GM23338 (cell line): ENCODE data around the gene DNAH6. TPM values are rescaled to one million over a fixed set of nuclear protein-coding genes. Genes with fewer than 3 reads are reported as not detected.

Experiments
- ATAC-seq: fragments of 200-7000 bp; cut with Tn5 transposase; 3 replicates; pipeline ENCODE4 v1.9.1; 2020
- DNase-seq: peaks from one replicate; pipeline ENCODE4 v3.0.0-alpha.2; 2015; ENCODE audit warnings: low spot score
- H2AFZ ChIP-seq: fragments of 200-600 bp; sonication (generic); 2 replicates; pipeline ENCODE4 v1.8.0; 2016; ENCODE audit warnings: antibody characterized with exemption, mild to moderate bottlenecking, moderate library complexity
- H3F3A ChIP-seq: fragments of 200-600 bp; sonication (generic); replicated peaks from 2 replicates; pipeline ENCODE4 v1.8.0; 2017; ENCODE audit warnings: antibody characterized with exemption, mixed run types, low read depth
- H3K27ac ChIP-seq: fragments of 200-600 bp; sonication (generic); 2 replicates; pipeline ENCODE4 v1.6.1; 2016; ENCODE audit warnings: low read depth
- H3K27me3 ChIP-seq: fragments of 200-600 bp; sonication (generic); 2 replicates; pipeline ENCODE4 v1.8.0; 2016; ENCODE audit warnings: mild to moderate bottlenecking, mixed run types, moderate library complexity; ENCODE audit not compliant: insufficient read depth
- H3K36me3 ChIP-seq: fragments of 200-600 bp; sonication (generic); 2 replicates; pipeline ENCODE4 v1.8.0; 2016; ENCODE audit warnings: mild to moderate bottlenecking; ENCODE audit not compliant: insufficient read depth
- H3K4me1 ChIP-seq: fragments of 200-600 bp; sonication (generic); 2 replicates; pipeline ENCODE4 v1.8.0; 2016; ENCODE audit warnings: mild to moderate bottlenecking, moderate library complexity; ENCODE audit not compliant: insufficient read depth
- H3K4me2 ChIP-seq: fragments of 200-600 bp; sonication (generic); 2 replicates; pipeline ENCODE4 v1.7.1; 2017; ENCODE audit warnings: mixed run types
- H3K4me3 ChIP-seq: fragments of 200-600 bp; sonication (generic); 2 replicates; pipeline ENCODE4 v1.6.1; 2016; ENCODE audit warnings: mixed run types
- H3K79me2 ChIP-seq: fragments of 200-600 bp; sonication (generic); replicated peaks from 2 replicates; pipeline ENCODE4 v1.8.0; 2017; ENCODE audit warnings: mild to moderate bottlenecking; ENCODE audit not compliant: insufficient read depth
- H3K9me2 ChIP-seq: fragments of 200-600 bp; sonication (generic); 2 replicates; pipeline ENCODE4 v1.8.0; 2017; ENCODE audit not compliant: insufficient read depth
- H4K20me1 ChIP-seq: fragments of 200-600 bp; sonication (generic); replicated peaks from 2 replicates; pipeline ENCODE4 v1.8.0; 2017; ENCODE audit warnings: mild to moderate bottlenecking; ENCODE audit not compliant: insufficient read depth
- H3K27ac Mint-ChIP-seq: 2 replicates; pipeline ENCODE4 v1.8.0; 2020; ENCODE audit warnings: inconsistent platforms, mild to moderate bottlenecking, moderate library complexity, mixed read lengths
- H3K27me3 Mint-ChIP-seq: 3 replicates; pipeline ENCODE4 v1.8.0; 2022; ENCODE audit warnings: low read depth, mild to moderate bottlenecking, moderate library complexity, mixed read lengths, inconsistent platforms; ENCODE audit not compliant: insufficient read depth, poor library complexity
- H3K36me3 Mint-ChIP-seq: 3 replicates; pipeline ENCODE4 v1.8.0; 2021; ENCODE audit warnings: low read depth, mild to moderate bottlenecking, inconsistent platforms, moderate library complexity, mixed read lengths
- H3K4me1 Mint-ChIP-seq: 3 replicates; pipeline ENCODE4 v1.8.0; 2020; ENCODE audit warnings: mild to moderate bottlenecking, inconsistent platforms, mixed read lengths
- H3K4me3 Mint-ChIP-seq: 3 replicates; pipeline ENCODE4 v1.8.0; 2021; ENCODE audit warnings: moderate library complexity, mild to moderate bottlenecking, inconsistent platforms, mixed read lengths
- H3K9me3 Mint-ChIP-seq: 3 replicates; pipeline ENCODE4 v1.8.0; 2020; ENCODE audit warnings: moderate library complexity, mild to moderate bottlenecking, inconsistent platforms, mixed read lengths
- CREB1 ChIP-seq: fragments of 250-450 bp; sonication (Bioruptor Pico); IDR thresholded peaks from 2 replicates; pipeline ENCODE4 v1.5.0; 2020; ENCODE audit warnings: low read depth, mild to moderate bottlenecking, moderate library complexity
- CTCF ChIP-seq, 2 experiments: fragments of 200-600 bp in 1 of 2; sonication (generic) in 1 of 2; conservative IDR thresholded peaks; 2 replicates each; pipeline versions ENCODE4 v1.5.1 to v1.6.1; 2016 to 2017; ENCODE audit warnings: antibody characterized with exemption in 2 of 2, low read depth in 2 of 2, mild to moderate bottlenecking in 2 of 2, moderate library complexity in 1 of 2
- ETS1 ChIP-seq: IDR thresholded peaks from 2 replicates; pipeline ENCODE4 v1.6.1; 2016; ENCODE audit warnings: antibody characterized with exemption
- EZH2 ChIP-seq: fragments of 200-600 bp; sonication (generic); IDR thresholded peaks from one replicate; pipeline ENCODE4 v1.8.0; 2017; ENCODE audit warnings: antibody characterized with exemption, mild to moderate bottlenecking, low read depth; ENCODE audit not compliant: unreplicated experiment
- EZH2phosphoT487 ChIP-seq: fragments of 200-600 bp; sonication (generic); IDR thresholded peaks from one replicate; pipeline ENCODE4 v1.8.1; 2018; ENCODE audit warnings: antibody characterized with exemption; ENCODE audit not compliant: unreplicated experiment
- JUNB ChIP-seq: IDR thresholded peaks from one replicate; pipeline ENCODE4 v1.6.1; 2016; ENCODE audit warnings: antibody characterized with exemption; ENCODE audit not compliant: unreplicated experiment
- NANOG ChIP-seq: IDR thresholded peaks from 2 replicates; pipeline ENCODE4 v1.6.1; 2016; ENCODE audit warnings: antibody characterized with exemption, borderline replicate concordance
- POLR2AphosphoS5 ChIP-seq: IDR thresholded peaks from 2 replicates; pipeline ENCODE4 v1.6.1; 2016; ENCODE audit warnings: antibody characterized with exemption, low read depth
- REST ChIP-seq: IDR thresholded peaks from one replicate; pipeline ENCODE4 v1.6.1; 2018; ENCODE audit warnings: antibody characterized with exemption; ENCODE audit not compliant: unreplicated experiment
- STAT1 ChIP-seq: IDR thresholded peaks from one replicate; pipeline ENCODE4 v1.6.1; 2016; ENCODE audit warnings: antibody characterized with exemption; ENCODE audit not compliant: unreplicated experiment
- ZNF114 ChIP-seq: fragments of 250-450 bp; sonication (Bioruptor Pico); IDR thresholded peaks from 2 replicates; pipeline ENCODE4 v1.5.0; 2020; ENCODE audit warnings: mild to moderate bottlenecking, moderate library complexity
- ZNF331 ChIP-seq: fragments of 250-450 bp; sonication (Bioruptor Pico); IDR thresholded peaks from 2 replicates; pipeline ENCODE4 v1.5.0; 2020; ENCODE audit warnings: low read depth, mild to moderate bottlenecking, moderate library complexity
- ZNF462 ChIP-seq: fragments of 250-450 bp; sonication (Bioruptor Pico); IDR thresholded peaks from 2 replicates; pipeline ENCODE4 v1.5.0; 2020; ENCODE audit warnings: mild to moderate bottlenecking, moderate library complexity
- polyA plus RNA-seq: library from polyadenylated mRNA; unstranded; fragments of >200 nt; fragmentation: Nextera tagmentation; extraction: Ambion mirVana; gene quantifications from 2 replicates; pipeline ENCODE4 v1.2.1, GENCODE V29; 2016
- total RNA-seq: library from RNA; depleted of rRNA; stranded (reverse); fragments of >200 nt; shearing (Covaris generic); gene quantifications from 2 replicates; pipeline ENCODE4 v1.2.3, GENCODE V29; 2014

DNAH6 gene
- total and polyA plus RNA-seq, 2 experiments from 2014 or later: 0.27 to 0.31 TPM

GRCh38 chr2:84515788-84516187, 510 bp upstream of the DNAH6 start:
- Mint-ChIP-seq H3K27ac (no peak overlapping the region), H3K27me3 (peaks cover 3% of the 10 kb centered on the region), H3K36me3 (peaks cover 11% of the 10 kb centered on the region), H3K9me3 (peaks cover 21% of the 10 kb centered on the region), H3K4me3 (peak overlapping the region; percentile 77), H3K4me1 (peaks cover 4% of the 10 kb centered on the region; the same call in 2 of the 3 replicates)
- Histone ChIP-seq H2AFZ (peak overlapping the region; percentile 69), H3K9me2 (no peaks in the 10 kb centered on the region), H4K20me1 (no peaks in the 10 kb centered on the region), H3K4me1 (no peaks in the 10 kb centered on the region), H3K27ac (no peak overlapping the region), H3K79me2 (no peaks in the 10 kb centered on the region), H3F3A (no peaks in the 10 kb centered on the region), H3K4me2 (peak overlapping the region; percentile 30), H3K4me3 (peak overlapping the region; percentile 30), H3K27me3 (peaks cover 8% of the 10 kb centered on the region; the same call in 1 of the 2 replicates), H3K36me3 (no peaks in the 10 kb centered on the region)
- peak; percentile 14; the same call in 2 of the 3 replicates for ATAC-seq
- DNase-seq: no peak
- TF ChIP-seq ZNF462 (CRISPR knock-in tag) (no peak), ETS1 (no peak), POLR2AphosphoS5 (no peak), ZNF331 (no peak), REST (no peak), EZH2 (no peak), NANOG (no peak), CREB1 (CRISPR knock-in tag) (no peak), EZH2phosphoT487 (no peak), STAT1 (no peak), CTCF (conservative IDR thresholded peaks at IDR 0.05; ENCODE audit: low read depth in 2 of 2) (no peak), JUNB (no peak), ZNF114 (CRISPR knock-in tag) (no peak)
